D341Med (cell line): Measurements from ENCODE around the gene REEP3.

Source experiments
- DNase-seq: peaks from one replicate; pipeline ENCODE4 v3.0.0; 2012; ENCODE audit warnings: low spot score

Gene REEP3

DNA sequence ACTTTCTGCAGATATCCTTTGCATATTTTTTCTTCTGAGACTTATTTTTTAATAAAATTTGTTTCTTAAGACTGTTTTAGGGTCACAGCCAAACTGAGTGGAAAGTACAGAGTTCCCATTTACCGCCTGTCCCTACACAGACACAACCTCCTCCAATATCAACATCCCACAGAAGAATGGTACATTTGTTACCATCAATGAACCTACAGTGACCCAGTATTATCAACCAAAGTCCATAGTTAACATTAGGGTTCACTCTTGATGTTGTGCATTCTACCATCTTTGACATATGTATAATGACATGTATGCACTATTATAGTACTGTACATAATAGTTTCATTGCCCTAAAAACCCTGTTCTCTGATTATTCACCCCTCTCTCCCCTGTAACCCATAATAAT lies 14.6 kb upstream of the REEP3 start:
- DNase-seq = no peak

DNA sequence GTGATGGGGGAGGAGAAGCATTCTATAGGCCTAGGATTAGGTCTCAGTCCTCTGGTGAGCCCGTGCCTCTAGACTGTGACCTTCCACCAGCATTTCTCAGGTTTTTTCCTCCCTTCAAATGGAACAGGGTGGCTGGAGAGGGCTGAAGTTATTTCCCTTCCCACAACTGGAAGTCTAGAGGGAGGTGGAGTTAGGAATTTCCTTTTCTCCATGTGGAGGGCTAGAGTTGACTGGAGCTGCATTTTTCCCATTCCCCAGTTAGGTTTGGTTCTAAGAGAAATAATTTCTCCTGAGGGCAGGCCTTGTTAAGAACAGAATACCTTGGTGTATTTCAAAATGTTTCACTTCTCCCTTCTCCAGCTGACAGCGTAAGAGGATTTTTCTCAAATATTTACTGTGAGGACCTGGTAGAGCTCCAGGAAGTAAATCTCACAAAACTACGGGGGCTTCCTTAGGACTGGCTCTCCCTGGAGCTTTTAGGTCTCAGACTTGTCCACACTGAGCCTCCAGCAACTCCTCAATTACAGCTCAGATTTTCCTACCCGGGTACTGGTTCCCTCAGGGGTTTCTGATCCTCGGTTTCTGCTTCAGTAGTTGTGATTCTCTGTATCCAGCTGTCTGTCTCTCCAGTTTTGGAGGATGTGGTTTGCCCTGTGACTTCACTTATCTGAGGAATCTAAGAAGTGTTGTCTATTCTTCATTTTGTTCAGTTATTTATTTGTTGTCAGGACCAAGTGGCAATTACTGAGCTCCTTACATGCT lies 6.0 kb upstream of the REEP3 start:
- no peak for DNase-seq

DNA sequence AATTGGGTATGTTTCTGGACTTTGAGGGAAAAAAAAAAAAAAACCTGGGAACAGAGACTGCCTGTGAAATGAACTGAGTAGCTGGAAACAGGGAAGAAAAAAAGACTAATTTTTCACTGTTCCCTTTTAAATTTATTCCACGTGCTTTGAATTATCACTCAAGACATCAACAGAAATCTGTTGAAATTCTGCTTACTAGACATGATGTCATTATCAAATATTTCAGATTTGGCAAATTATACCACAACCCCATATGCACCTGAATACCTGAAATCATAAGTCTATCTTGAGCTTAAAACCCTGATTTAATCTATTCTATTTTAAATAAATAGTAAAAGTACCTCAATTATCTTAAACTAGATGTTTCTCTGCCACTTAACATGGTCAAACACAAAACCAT lies 5.0 kb upstream of the REEP3 start:
- DNase-seq = no peak

DNA sequence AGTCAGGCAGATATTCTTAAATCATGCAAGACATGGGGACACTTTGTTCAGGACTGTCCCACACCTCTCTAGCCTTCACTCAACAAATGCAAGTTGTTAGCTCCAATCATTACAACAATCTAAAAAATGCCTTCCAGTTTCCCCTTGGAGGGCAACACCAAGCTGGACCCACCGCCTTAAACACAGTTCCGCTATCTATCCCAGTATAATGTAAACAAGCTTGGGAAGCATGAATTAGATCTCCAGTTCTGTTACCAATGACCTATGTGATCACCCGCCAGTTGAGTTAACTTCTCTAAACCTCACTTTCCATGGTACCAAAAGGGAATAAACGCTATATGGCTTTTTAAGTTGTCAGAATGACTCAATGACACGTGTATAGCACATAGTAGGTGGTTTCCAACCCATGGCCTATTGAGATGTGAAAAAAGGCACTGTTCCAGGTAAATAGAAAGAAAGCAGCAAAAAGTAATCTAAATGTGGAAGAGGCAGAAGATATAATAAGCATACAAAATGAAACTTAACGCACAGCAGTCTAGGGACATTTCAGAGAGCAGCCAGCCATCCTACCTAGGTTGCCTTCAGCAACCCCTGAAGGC lies 2.4 kb upstream of the REEP3 start:
- no peak for DNase-seq

DNA sequence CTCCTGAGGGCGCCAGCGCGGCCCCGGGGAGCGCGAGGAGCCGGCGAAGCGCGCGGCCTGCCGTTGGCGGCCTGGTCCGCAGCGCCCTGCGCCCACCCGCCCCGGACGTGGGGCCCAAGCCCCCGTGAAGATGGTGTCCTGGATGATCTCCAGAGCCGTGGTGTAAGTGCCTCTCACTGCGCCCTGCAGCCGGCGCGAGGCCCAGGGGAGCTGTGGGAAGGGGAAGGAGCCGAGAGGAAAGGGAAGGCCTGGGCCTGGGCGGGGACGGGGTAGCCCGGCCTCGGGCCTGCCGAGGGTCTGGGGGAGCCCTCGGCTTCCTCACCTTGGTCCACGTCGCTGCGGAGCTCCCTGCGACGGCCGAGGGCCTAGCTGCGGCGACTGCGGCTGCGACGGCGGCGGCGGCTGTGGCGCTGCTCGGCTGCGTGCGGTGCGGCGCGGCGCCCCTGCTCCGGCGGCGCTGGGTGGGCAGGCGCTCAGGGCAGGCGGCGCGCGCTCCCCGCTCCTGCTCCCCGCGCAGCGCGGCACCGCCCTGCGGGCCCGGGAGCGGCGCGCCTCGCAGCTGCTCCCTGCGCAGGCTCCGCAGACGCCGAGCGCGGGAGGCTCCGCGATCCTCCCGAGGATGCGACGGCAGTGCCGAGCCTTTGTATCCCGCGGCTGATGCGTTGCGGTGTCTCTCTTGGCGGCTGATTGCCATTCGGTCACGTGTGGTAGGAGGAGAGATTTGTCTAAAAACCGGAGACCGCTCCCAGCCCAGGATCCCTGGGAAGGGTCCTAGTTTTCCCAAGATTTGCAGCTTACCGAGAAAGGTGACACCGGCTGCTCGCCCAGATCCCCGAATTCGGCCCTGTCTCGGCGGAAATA lies 445 bp downstream of the REEP3 start:
- peak; percentile 86 for DNase-seq

DNA sequence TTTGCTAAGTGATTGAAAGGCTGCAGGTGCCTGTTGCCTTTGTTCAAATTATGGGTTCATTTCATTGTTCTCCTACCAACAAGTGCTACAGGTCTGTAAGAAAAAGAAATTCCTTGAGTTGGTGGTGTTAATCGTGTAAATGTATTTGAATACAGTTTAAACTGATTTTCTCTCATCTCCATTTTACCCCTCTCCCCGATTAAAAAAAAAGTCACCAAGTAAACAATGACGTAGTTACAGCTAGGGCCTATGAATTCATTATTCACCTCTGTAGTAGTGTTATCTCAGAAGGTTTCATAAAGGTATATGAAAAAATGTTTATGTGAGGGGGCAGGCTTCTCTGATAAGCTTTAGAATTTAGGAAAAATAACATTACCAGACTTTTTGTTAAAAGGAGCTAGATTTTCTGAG lies 1.1 kb downstream of the REEP3 start:
- DNase-seq = no peak

DNA sequence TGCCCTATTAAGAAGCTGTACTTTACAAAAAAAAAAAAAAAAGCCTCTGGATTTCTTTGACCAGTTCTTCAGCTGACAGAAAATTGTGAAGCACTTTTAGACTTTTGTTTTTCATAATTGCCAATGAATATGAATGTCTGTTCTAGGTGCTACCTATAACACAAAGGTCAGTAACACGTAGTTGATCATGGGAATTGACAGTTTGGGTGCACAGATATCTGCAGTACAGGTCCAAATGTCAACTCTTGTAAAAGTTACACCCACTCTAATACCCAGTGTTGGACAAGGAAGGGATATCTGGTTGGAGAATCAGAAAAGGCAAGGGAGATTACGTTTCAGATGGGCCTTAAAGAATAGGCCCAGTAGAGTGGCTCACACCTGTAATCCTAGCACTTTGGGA lies 1.8 kb downstream of the REEP3 start:
- DNase-seq = no peak

DNA sequence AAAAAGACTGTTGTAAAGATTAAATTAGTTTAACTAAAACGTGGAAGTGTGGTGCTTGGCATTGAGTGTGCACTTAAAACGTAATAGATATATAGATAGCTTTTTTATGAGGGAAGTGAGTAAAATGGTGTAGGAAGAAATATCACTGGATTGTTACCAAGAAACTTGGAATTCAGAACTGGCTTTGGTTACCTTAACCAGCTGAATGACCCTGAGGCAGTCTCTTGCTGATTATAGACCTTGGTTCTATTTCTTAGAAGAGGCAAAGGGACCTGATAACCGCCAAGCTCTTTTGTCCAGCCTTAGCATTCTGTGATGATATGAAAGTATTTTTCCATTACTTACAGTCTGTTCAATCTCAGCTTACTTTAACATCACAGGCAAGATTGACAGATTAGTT lies 3.8 kb downstream of the REEP3 start:
- DNase-seq = no peak

DNA sequence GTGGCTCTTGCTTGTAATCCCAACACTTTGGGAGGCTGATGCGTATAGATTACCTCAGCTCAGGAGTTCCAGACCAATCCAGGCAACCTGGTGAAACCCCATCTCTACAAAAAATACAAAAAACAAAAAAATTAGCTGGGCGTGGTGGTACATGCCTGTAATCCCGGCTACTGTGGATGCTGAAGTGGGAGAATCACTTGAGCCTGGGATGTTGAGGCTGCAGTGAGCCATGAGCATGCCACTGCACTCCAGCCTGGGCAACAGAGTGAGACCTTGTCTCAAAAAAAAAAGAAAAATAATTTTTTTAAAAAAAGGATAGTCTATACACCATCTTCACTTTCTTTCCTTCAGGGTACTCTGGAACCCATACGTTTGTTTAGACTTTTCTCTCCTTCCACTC lies 6.2 kb downstream of the REEP3 start:
- DNase-seq = no peak

DNA sequence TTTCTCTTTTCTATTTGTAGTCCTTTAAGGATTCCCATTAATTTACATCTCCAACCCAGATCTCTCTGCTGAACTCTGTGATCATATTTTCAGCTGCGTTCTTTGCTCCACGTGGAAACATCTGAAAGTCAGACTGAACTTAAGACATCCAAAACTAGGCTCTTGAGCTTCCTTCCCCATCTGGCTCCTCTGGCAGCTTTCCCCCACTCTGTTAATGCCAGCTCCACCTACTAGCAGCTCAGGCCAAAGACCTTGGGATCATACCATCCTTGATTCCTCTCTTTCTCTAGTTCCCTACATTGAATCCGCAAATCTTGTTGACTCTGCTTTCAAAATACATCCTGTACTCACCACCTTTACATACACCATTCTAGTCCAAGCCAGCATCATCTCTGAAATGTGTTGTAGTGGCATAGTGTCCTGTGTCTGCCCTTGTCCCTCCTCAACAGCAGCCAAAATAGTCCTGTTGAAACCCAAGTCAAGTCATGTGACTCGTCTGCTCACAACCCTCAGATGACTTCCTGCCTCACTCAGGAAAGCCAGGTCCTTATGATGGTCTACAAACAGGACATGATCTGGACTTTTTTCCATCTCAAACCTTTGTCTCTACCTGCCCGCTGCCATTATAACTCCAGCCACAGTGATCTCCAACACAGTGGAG lies 7.0 kb downstream of the REEP3 start:
- DNase-seq = no peak

DNA sequence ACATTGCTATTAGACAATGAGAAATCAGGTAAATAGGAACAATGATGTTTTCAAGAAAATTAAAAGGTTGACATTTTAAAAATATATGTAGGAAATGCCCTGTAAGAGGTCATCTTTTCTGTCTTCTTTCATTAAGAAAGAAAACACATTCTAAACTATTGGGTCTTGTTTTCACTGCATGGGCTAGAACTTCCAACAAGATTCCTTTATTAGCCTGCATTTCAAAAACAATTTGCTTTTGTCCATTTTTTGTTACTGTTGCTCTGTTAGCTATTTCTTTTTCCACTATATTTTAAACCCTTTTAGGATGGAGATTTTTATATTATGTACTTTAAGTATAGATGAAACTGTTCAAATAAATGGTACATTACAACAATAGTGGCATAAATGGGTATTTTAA lies 9.2 kb downstream of the REEP3 start:
- no peak for DNase-seq

DNA sequence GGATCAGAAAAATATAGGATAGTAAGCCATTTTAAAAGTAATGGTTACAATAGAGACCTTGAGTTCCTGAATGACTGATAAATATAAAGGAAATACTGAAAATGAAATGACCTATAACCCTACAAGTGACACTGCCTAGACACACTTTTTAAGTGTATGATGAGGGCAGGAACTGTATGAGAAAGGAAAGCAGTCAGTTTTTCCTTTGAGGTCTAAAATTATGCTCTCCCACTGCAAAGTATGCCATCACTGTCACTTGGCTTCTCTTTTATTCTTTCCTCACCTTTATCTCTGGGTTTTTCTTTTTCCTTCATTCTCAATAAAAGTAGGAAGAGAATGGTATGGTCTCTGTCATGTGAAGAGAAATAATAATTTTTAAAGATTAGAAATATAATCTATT lies 13.5 kb downstream of the REEP3 start:
- no peak for DNase-seq

DNA sequence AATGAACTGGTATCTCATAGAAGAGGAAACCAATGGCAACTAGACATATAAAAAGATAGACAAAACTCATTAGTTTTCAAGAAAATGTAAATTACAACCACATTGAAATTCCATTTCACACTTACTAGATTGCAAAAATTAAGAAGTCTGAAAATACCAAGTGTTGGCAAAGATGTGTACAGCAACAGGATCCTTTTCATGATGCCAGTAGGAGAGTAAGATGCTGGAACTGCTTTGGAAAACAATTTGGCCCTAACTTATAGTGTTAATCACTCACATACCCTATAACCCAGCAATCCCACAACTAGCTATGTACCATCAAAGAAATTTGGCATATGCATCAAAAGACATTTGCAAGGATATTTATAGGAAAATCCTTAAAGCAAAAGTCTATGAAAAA lies 15.5 kb downstream of the REEP3 start:
- no peak for DNase-seq

DNA sequence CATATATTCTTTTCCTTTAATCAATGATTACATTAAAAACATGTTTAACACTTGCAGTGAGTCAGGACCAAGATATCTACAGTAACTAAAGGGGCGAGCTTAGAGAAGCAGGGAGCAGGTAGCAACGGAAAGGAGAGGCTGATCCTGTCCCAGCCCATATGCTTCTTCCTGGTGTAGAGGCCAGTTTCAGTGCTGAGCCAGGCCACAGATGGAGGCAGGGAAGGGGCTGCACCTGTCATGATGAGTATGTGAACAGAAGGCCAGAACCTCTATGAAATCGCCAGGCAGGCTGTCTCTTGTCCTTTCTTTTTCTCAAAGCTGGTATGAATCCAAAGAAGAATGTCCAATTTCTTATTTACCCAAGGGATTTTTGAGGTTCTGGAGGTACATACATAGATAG lies 16.3 kb downstream of the REEP3 start:
- peak; percentile 32 for DNase-seq

DNA sequence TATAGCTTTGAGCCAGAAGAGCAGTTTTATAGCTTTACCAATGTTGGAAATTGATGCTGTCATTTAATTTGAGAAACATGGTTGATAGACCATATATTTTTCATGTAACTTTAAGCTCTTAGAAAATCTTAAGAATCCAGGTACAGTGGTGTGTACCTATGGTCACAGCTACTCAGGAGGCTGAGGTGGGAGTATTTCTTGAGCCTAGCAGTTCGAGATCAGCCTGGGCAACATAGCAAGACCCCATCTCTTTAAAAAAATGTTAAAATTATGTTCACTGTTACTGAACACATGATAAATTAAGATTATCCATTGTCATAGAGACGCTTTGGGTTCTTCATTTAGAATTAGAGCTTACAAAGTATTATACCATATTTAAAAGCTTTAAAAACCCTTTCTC lies 18.2 kb downstream of the REEP3 start:
- no peak for DNase-seq

DNA sequence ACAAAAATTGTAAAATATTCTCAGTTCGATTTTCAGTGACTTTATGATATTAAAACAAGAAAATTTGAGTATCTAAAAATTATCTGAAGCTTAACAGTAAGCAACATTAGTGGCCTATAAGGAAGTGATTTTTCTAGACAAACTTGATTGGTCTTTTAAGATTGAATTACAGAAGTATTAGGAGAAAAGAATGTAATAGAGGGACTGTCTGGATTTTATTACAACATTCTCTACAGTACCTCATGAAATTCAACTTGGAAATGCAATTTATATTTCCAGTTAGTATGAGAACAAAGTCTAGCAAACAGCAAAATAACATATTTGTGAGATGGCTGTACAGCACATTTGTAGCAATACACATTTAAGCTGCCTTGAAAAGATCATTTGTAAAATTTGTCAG lies 18.8 kb downstream of the REEP3 start:
- no peak for DNase-seq

DNA sequence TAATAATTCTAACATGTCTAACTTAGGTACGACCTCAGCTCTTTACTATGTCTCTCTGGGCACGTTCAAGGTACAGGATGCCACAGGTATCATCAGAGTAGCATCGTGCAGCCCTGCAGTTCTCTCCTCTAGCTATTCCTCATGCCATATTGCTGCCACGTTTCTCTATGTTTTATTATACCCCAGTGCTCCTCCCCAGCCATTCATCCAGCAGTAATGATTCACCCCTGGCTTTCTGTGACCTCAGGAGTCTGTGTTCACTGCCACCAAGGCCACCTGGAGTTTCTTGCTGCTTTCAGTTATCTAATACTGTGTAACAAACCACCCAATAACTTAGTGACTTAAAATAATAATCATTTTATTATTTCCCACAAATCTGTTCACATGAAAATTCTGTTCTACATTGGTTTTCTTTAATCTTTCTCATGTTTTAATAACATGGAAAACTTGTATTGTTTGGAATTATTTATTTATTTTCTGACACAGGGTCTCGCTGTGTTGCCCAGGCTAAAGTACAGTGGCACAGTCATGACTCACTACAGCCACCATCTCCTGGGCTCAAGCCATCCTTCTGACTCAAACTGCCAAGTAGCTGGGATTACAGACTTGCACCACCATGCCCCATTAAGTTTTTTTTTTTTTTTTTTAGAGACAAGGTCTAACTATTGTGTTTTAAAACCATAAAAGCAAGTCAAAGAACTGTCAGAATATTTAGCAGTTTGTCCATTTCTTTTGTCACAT lies 21.8 kb downstream of the REEP3 start:
- DNase-seq = no peak

DNA sequence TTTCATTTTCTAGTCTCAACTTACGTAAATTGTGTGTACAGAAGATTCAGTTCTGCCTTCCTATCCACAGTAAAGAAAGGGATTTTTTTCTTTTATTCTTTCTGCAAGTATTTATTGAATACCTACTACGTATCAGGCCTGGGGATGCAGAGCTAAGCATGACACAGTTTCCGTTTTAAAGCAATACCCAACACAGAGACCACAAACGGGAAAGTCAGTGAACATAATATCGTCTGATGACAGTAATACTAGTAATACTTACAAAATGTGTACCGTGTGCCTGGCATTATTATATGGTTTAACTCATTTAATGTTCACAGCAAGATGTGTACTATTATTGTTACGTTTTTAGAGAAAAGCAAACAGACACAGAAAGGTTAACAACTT lies 22.4 kb downstream of the REEP3 start:
- no peak for DNase-seq

DNA sequence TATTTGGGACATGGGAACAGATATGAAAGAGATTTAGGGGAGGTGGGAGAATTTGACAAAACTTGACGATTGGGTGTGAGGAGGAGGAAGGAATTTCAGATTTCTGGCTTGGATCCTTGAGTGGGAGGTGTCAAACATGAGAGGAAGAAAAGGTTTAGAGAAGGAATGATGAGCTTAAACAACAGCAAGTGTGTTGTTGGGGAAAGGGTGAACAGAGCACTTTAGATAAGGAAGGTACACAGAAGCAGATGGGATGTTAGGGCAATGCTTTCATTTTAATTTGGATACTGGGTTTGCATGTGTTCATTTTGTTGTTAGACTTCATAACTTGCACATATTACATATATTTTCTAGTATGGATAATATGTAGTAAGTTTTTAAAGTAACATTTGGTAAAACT lies 23.2 kb downstream of the REEP3 start:
- no peak for DNase-seq

DNA sequence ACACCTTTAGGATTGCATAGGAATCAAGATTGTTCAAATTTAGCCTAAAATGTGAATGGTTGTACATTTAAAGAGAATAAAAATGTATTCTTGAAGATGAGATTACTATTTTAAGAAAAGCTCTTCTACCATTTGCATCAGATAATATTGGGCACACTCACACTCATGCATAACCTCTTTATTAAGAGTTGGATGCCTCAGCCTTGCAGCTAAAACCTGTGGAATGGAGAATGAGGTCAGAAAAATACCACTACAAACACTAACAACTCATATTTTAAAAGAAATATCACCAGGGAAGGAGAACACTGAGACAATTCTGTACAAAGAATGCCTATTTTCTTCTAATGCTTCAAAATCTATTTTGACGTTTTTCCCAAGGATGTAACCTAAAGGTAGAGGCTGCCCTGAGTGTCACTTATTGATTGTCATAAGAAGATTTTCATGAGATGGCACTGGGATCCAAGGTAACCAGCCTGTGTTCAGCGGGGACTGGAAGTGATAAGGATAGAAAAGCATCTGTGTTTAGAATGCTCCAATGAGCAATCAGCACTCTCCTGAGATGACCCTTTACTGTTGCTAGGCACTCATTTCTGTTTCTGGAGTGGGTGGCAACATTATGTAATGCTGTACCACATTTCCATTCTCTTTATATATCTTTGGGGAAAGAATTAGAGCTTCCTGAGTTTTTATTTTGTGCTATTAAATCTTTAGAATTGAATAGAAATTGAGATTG lies 26.6 kb downstream of the REEP3 start:
- DNase-seq = no peak

DNA sequence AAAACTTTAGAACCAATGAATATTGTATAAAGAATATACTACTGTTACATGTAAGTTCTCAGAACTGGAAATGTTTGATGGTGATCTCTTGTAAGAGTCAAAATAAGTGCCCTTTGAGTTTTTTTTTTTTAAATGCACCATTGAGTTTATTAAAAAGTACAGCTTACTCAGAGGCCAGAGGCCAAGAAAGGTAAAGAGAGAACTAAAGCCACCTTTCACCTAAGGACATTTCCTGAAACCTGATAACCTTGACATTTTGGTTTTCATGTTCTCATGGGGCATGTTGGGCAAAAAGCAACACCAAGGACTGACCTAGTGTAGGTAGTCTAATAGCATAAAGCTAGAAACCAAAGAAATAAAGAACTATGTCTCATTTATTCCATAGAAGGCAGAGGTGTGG lies 27.7 kb downstream of the REEP3 start:
- no peak for DNase-seq
